Gastrocnemius medialis (tissue), 4 donors: ENCODE data around the gene FCHO2. TPM values are rescaled to one million over a fixed set of nuclear protein-coding genes. Genes with fewer than 3 reads are reported as not detected.
"Not testable (repeated sequence)": the region's sequence is repeated elsewhere in the genome, so short reads cannot be mapped to it uniquely, and the experiment has no call there.

Experiments
- ATAC-seq, 2 donors: fragments of 150-250 bp; one replicate each; pipeline ENCODE4 v1.9.1; 2016
- DNase-seq, 2 donors: peaks; one replicate each; pipeline ENCODE4 v3.0.0-alpha.2; 2019
- H3K27ac ChIP-seq, 4 donors: fragments of 200-600 bp; sonication (generic); 1 replicate in 1 of 4; 2 replicates in 3 of 4; pipeline ENCODE4 v1.5.1; 2016 to 2018; ENCODE audit warnings: mild to moderate bottlenecking in 2 of 4, moderate library complexity in 1 of 4
- H3K27me3 ChIP-seq, 3 donors: fragments of 200-600 bp; sonication (generic) in 2 of 3; 1 replicate in 1 of 3; 2 replicates in 2 of 3; pipeline versions ENCODE4 v1.5.1 to v1.6.0; 2016 to 2019; ENCODE audit warnings: mild to moderate bottlenecking in 1 of 3, moderate library complexity in 1 of 3
- H3K36me3 ChIP-seq, 2 donors: fragments of 200-600 bp; sonication (generic) in 1 of 2; one replicate each; pipeline ENCODE4 v1.5.1; 2017 to 2018
- H3K4me1 ChIP-seq, 2 donors: fragments of 200-600 bp; sonication (generic) in 1 of 2; one replicate each; pipeline ENCODE4 v1.5.1; 2016 to 2017; ENCODE audit warnings: mild to moderate bottlenecking in 2 of 2
- H3K4me3 ChIP-seq, 4 donors: fragments of 200-600 bp; sonication (generic) in 3 of 4; 1 replicate in 1 of 4; 2 replicates in 3 of 4; pipeline ENCODE4 v1.5.1; 2016 to 2019; ENCODE audit warnings: mild to moderate bottlenecking in 2 of 4
- H3K9me3 ChIP-seq, 3 donors: fragments of 200-600 bp; sonication (generic) in 2 of 3; 1 replicate in 1 of 3; 2 replicates in 2 of 3; pipeline ENCODE4 v1.5.1; 2016 to 2019
- CTCF ChIP-seq, 5 experiments: fragments of 450-650 bp in 3 of 5; fragments of 200-600 bp in 2 of 5; sonication (generic) in 2 of 5; IDR thresholded peaks in 4 of 5; conservative IDR thresholded peaks in 1 of 5; 1 replicate in 4 of 5; 2 replicates in 1 of 5; pipeline ENCODE4 v1.5.1; 2016 to 2019; ENCODE audit warnings: antibody characterized with exemption in 5 of 5, mild to moderate bottlenecking in 3 of 5, moderate library complexity in 3 of 5
- POLR2A ChIP-seq, 2 donors: fragments of 450-650 bp; IDR thresholded peaks; one replicate each; pipeline ENCODE4 v1.6.1; 2017; ENCODE audit warnings: antibody characterized with exemption in 2 of 2, mild to moderate bottlenecking in 2 of 2, moderate library complexity in 2 of 2
- in situ Hi-C, 4 donors: fragments of 200-750 bp; cut with MboI; loops; one replicate each; pipeline versions ENCODE4 v1.15.0 to v1.8.0; 2017; ENCODE audit warnings: low sequenced_read_pairs in 4 of 4
- intact Hi-C: fragments of 100-400 bp; cut with DNase I; formaldehyde crosslinking; loops from one replicate; pipeline ENCODE4 v1.15.1; 2023; ENCODE audit warnings: low total_unique reads
- total RNA-seq, 4 donors: library from RNA; depleted of rRNA; stranded (reverse); fragments of >200 nt; gene quantifications; one replicate each; pipeline versions ENCODE4 v1.1.0 to v1.2.3, GENCODE V29; 2016

The FCHO2 gene
- total RNA-seq, 4 donors from 2014 or later: 8.3 to 14.8 (median 12.3) TPM

- intact Hi-C loops (loop anchor here (5.0 kb wide), 2 partner anchors 103 to 337 kb away; no protein-coding TSS in a partner anchor), in situ Hi-C loops (loop anchor here in 1 of 4 donors (25.0 kb wide), 1 partner anchor 347 kb away; no protein-coding TSS in a partner anchor)
Measured at GRCh38 chr5:72959257-72959656, 3.4 kb downstream of the FCHO2 start.

GRCh38 chr5:72974481-72974880 lies 18.6 kb downstream of the FCHO2 start:
- H3K9me3 ChIP-seq, H3K4me1 ChIP-seq, H3K4me3 ChIP-seq, H3K27ac ChIP-seq, ATAC-seq, intact Hi-C loops, H3K36me3 ChIP-seq, DNase-seq, H3K27me3 ChIP-seq: not testable (repeated sequence)
- in situ Hi-C loops: loop anchor here in 1 of 4 donors (25.0 kb wide), 1 partner anchor 362 kb away; no protein-coding TSS in a partner anchor

More at GRCh38 chr5:72959257-72959656, 3.4 kb downstream of the FCHO2 start:
- no peaks in the 10 kb centered on the region for H3K36me3 ChIP-seq
- H3K4me3 ChIP-seq: no peak overlapping the region
- H3K27me3 ChIP-seq: no peaks in the 10 kb centered on the region
- no peaks in the 10 kb centered on the region for H3K9me3 ChIP-seq
- H3K4me1 ChIP-seq: peaks cover 41 to 43% of the 10 kb centered on the region in 2 donors
- no peak overlapping the region for H3K27ac ChIP-seq
- TF ChIP-seq CTCF (IDR thresholded peaks at IDR 0.05 in 4 of 5, conservative IDR thresholded peaks at IDR 0.05 in 1 of 5) (no peak), POLR2A (IDR thresholded peaks at IDR 0.05) (no peak)
- ATAC-seq (no peak), DNase-seq (no peak)

GRCh38 chr5:72976810-72977209 lies 21.0 kb downstream of the FCHO2 start:
- H3K4me1 ChIP-seq, H3K4me3 ChIP-seq, H3K36me3 ChIP-seq, H3K27me3 ChIP-seq, in situ Hi-C loops, intact Hi-C loops, H3K9me3 ChIP-seq, DNase-seq, ATAC-seq, H3K27ac ChIP-seq: not testable (repeated sequence)

- DNase-seq (no peak), ATAC-seq (no peak)
- H3K9me3 ChIP-seq: no peaks in the 10 kb centered on the region
- peaks cover 2 to 3% of the 10 kb centered on the region in 2 donors for H3K4me1 ChIP-seq
- H3K27me3 ChIP-seq: no peaks in the 10 kb centered on the region
- H3K36me3 ChIP-seq: peaks cover 0 to 2% of the 10 kb centered on the region in 2 donors
- intact Hi-C loops (no loop called here), in situ Hi-C loops (no loop called here)
- H3K27ac ChIP-seq: no peak overlapping the region
- H3K4me3 ChIP-seq: no peak overlapping the region
- TF ChIP-seq POLR2A (IDR thresholded peaks at IDR 0.05) (no peak), CTCF (IDR thresholded peaks at IDR 0.05 in 4 of 5, conservative IDR thresholded peaks at IDR 0.05 in 1 of 5) (no peak)
Measured at GRCh38 chr5:72985719-72986118, 29.9 kb downstream of the FCHO2 start.

- H3K27me3 ChIP-seq: no peaks in the 10 kb centered on the region
- no peak overlapping the region for H3K27ac ChIP-seq
- peaks cover 0 to 22% of the 10 kb centered on the region in 2 donors for H3K36me3 ChIP-seq
- no peaks in the 10 kb centered on the region for H3K9me3 ChIP-seq
- ATAC-seq (no peak), DNase-seq (no peak)
- H3K4me1 ChIP-seq: peaks cover 0 to 2% of the 10 kb centered on the region in 2 donors
- no peak for TF ChIP-seq CTCF (IDR thresholded peaks at IDR 0.05 in 4 of 5, conservative IDR thresholded peaks at IDR 0.05 in 1 of 5)
- TF ChIP-seq POLR2A (IDR thresholded peaks at IDR 0.05): no peak
- in situ Hi-C loops (no loop called here), intact Hi-C loops (no loop called here)
- no peak overlapping the region for H3K4me3 ChIP-seq
Measured at GRCh38 chr5:72988769-72989168, 32.9 kb downstream of the FCHO2 start.

GRCh38 chr5:72991394-72991793 lies 35.6 kb downstream of the FCHO2 start:
- H3K4me1 ChIP-seq: no peaks in the 10 kb centered on the region
- ATAC-seq (no peak), DNase-seq (no peak)
- no peaks in the 10 kb centered on the region for H3K9me3 ChIP-seq
- intact Hi-C loops: no loop called here
- H3K27me3 ChIP-seq: no peaks in the 10 kb centered on the region
- in situ Hi-C loops: no loop called here
- H3K36me3 ChIP-seq: peaks cover 0 to 35% of the 10 kb centered on the region in 2 donors
- H3K27ac ChIP-seq: no peak overlapping the region
- TF ChIP-seq POLR2A (IDR thresholded peaks at IDR 0.05) (no peak), CTCF (IDR thresholded peaks at IDR 0.05 in 4 of 5, conservative IDR thresholded peaks at IDR 0.05 in 1 of 5) (no peak)
- H3K4me3 ChIP-seq: no peak overlapping the region
